HG03139 (cell line): Measurements from ENCODE around the gene BFSP2.
"Not testable (repeated sequence)": the region's sequence is repeated elsewhere in the genome, so short reads cannot be mapped to it uniquely, and the experiment has no call there.

ENCODE experiments used
- ATAC-seq: cut with Tn5 transposase; IDR thresholded peaks from one replicate; pipeline ENCODE4 v1.9.1; 2021; ENCODE audit not compliant: unreplicated experiment

BFSP2 gene

GRCh38 chr3:133505813-133506212 is 106.0 kb downstream of the BFSP2 start:
- ATAC-seq, result peak; percentile 14

GRCh38 chr3:133506215-133506901 is 106.5 kb downstream of the BFSP2 start:
- ATAC-seq, result peak; percentile 99

GRCh38 chr3:133509488-133509887 is 109.6 kb downstream of the BFSP2 start:
- ATAC-seq, result no peak

GRCh38 chr3:133512416-133513089 is 112.7 kb downstream of the BFSP2 start:
- no peak for ATAC-seq

- ATAC-seq, result no peak
These were observed 114.6 kb downstream of the BFSP2 start for GRCh38 chr3:133514418-133514817.

- ATAC-seq, result no peak
These were observed 115.3 kb downstream of the BFSP2 start for GRCh38 chr3:133515127-133515526.

- ATAC-seq, result no peak
These were observed 120.4 kb downstream of the BFSP2 start for GRCh38 chr3:133520286-133520685.

- ATAC-seq, result not testable (repeated sequence)
These were observed 121.1 kb downstream of the BFSP2 start for GRCh38 chr3:133520938-133521337.

- ATAC-seq, result no peak
These were observed 122.1 kb downstream of the BFSP2 start for GRCh38 chr3:133521946-133522345.

GRCh38 chr3:133523758-133524157 is 123.9 kb downstream of the BFSP2 start:
- ATAC-seq, result not testable (repeated sequence)
